Measurements from ENCODE around the gene STK32B.

GRCh38 chr4:5267408-5267807 is 216.1 kb downstream of the STK32B start:
- TF ChIP-seq CTCF (conservative IDR thresholded peaks at IDR 0.05; ENCODE audit: low read depth, low read length) = no peak
- TF ChIP-seq MAZ (IDR thresholded peaks at IDR 0.05; ENCODE audit: borderline replicate concordance, low read depth, low read length) = no peak
- TF ChIP-seq POLR2A (IDR thresholded peaks at IDR 0.05; ENCODE audit: low read depth, low read length) = no peak
